IPS-15b (cell line): ENCODE data around the gene MYO5C.

Experiments used
- H3K27me3 ChIP-seq: one replicate; pipeline ENCODE4 v1.6.1; 2013; ENCODE audit warnings: low read length; ENCODE audit not compliant: control insufficient read depth, insufficient read depth
- H3K36me3 ChIP-seq: one replicate; pipeline ENCODE4 v1.6.1; 2013; ENCODE audit warnings: low read length; ENCODE audit not compliant: control insufficient read depth, insufficient read depth
- H3K4me1 ChIP-seq: one replicate; pipeline ENCODE4 v1.6.1; 2013; ENCODE audit warnings: mild to moderate bottlenecking, low read length; ENCODE audit not compliant: control insufficient read depth, insufficient read depth
- H3K4me3 ChIP-seq: one replicate; pipeline ENCODE4 v1.5.1; 2013; ENCODE audit warnings: low read depth, low read length
- H3K9ac ChIP-seq: one replicate; pipeline ENCODE4 v1.6.1; 2013; ENCODE audit warnings: low read depth, mild to moderate bottlenecking, low read length
- H3K9me3 ChIP-seq: one replicate; pipeline ENCODE4 v1.6.1; 2013; ENCODE audit warnings: mild to moderate bottlenecking, low read length; ENCODE audit not compliant: control insufficient read depth, insufficient read depth

The MYO5C gene

DNA sequence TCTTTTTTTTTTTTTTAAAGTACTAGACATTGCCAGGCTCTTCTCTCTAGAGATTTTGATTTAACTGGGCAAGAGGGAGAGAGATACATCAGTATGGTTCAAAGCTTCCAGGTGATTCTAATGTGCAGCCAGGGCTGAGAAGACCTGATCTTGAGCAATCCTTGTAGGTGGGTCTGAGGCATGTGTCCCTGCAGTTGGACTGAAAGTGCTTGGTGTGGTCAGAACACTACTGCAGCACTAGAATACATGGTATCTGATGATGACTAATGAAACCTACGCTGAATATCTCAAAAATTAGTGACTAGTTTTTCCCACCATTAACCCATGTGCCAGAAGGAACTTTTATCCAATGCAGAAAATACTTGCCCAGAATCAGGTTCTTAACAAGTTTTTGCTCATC lies 34.4 kb upstream of the MYO5C start:
- Histone ChIP-seq H3K27me3 (no peaks in the 10 kb centered on the region), H3K9ac (no peak overlapping the region), H3K9me3 (no peaks in the 10 kb centered on the region), H3K4me1 (no peaks in the 10 kb centered on the region), H3K4me3 (no peak overlapping the region), H3K36me3 (no peaks in the 10 kb centered on the region)

GRCh38 chr15:52329150-52329549 lies 33.5 kb upstream of the MYO5C start:
- H3K27me3 ChIP-seq, result no peaks in the 10 kb centered on the region
- H3K36me3 ChIP-seq, result no peaks in the 10 kb centered on the region
- H3K4me3 ChIP-seq, result no peak overlapping the region
- H3K4me1 ChIP-seq, result no peaks in the 10 kb centered on the region
- H3K9me3 ChIP-seq, result no peaks in the 10 kb centered on the region
- H3K9ac ChIP-seq, result no peak overlapping the region

- Histone ChIP-seq H3K4me1 (no peaks in the 10 kb centered on the region), H3K36me3 (no peaks in the 10 kb centered on the region), H3K9me3 (no peaks in the 10 kb centered on the region), H3K9ac (no peak overlapping the region), H3K27me3 (no peaks in the 10 kb centered on the region), H3K4me3 (no peak overlapping the region)
Observed at GRCh38 chr15:52328680-52329079, 33.1 kb upstream of the MYO5C start.

DNA sequence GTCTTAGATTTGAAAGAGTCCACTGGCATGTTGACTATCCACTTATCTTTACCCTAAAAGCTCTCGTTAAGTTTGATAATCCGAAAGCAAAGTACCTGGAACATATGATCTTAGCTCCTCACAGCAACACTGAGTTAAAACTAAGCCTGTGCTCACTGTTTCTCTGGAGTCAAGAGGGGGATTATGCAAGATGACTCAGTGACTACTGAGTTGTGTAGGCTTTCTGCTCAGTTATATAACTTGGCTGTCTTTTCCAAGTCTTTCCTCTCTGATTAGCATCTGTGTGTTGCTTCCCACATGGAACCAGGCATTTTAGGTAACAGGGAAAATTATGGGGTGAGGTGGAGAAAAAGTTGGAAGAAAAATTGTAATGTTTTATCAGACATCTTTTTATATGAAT lies 31.2 kb upstream of the MYO5C start:
- Histone ChIP-seq H3K4me1 (no peaks in the 10 kb centered on the region), H3K9me3 (no peaks in the 10 kb centered on the region), H3K9ac (no peak overlapping the region), H3K4me3 (no peak overlapping the region), H3K36me3 (no peaks in the 10 kb centered on the region), H3K27me3 (no peaks in the 10 kb centered on the region)

GRCh38 chr15:52324109-52324508 lies 28.5 kb upstream of the MYO5C start:
- Histone ChIP-seq H3K9ac (no peak overlapping the region), H3K4me1 (no peaks in the 10 kb centered on the region), H3K4me3 (no peak overlapping the region), H3K27me3 (no peaks in the 10 kb centered on the region), H3K36me3 (no peaks in the 10 kb centered on the region), H3K9me3 (no peaks in the 10 kb centered on the region)

DNA sequence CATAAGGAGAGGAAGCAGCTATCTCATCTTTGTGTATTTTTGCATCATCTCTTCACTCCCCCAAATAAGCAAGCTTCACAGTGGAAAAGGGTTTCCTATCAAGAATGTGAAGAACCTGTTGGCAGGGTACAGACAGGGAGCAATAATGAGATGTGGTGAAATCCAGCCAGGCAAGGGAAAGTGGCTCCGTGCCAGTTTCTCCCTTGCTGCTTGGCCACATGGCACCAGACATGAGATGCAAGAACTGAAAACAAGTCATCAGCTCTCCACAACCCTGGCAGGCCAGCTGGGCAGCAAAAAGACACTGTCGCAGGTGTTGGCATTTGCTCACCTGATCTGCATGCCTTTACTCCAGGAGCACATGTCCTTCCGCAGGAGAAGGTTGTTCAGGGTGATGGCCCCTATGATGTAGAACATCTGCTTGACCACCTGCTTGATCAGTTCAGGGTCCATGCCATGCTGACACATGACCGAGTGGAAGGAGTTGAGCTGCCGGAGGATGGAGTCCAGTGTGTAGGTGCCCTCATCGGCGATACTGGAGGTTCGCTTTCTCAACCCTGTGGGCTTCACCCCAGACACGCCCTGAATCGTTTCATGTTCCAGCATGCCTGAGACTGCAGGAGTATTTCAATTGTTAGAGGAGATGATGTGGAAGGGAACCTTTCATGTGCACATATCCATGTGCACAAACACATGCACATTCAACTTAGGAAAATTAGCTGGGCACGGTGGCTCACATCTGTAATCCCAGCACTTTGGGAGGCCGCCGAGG lies 23.3 kb upstream of the MYO5C start:
- Histone ChIP-seq H3K9ac (no peak overlapping the region), H3K9me3 (no peaks in the 10 kb centered on the region), H3K36me3 (no peaks in the 10 kb centered on the region), H3K4me1 (no peaks in the 10 kb centered on the region), H3K27me3 (no peaks in the 10 kb centered on the region), H3K4me3 (no peak overlapping the region)

- H3K9ac ChIP-seq, result no peak overlapping the region
- no peaks in the 10 kb centered on the region for H3K27me3 ChIP-seq
- no peaks in the 10 kb centered on the region for H3K9me3 ChIP-seq
- H3K4me1 ChIP-seq, result no peaks in the 10 kb centered on the region
- H3K4me3 ChIP-seq, result no peak overlapping the region
- H3K36me3 ChIP-seq, result no peaks in the 10 kb centered on the region
Observed at GRCh38 chr15:52317688-52318087, 22.1 kb upstream of the MYO5C start.

GRCh38 chr15:52317022-52317421 lies 21.4 kb upstream of the MYO5C start:
- Histone ChIP-seq H3K27me3 (no peaks in the 10 kb centered on the region), H3K4me3 (no peak overlapping the region), H3K9ac (no peak overlapping the region), H3K9me3 (no peaks in the 10 kb centered on the region), H3K4me1 (no peaks in the 10 kb centered on the region), H3K36me3 (no peaks in the 10 kb centered on the region)

DNA sequence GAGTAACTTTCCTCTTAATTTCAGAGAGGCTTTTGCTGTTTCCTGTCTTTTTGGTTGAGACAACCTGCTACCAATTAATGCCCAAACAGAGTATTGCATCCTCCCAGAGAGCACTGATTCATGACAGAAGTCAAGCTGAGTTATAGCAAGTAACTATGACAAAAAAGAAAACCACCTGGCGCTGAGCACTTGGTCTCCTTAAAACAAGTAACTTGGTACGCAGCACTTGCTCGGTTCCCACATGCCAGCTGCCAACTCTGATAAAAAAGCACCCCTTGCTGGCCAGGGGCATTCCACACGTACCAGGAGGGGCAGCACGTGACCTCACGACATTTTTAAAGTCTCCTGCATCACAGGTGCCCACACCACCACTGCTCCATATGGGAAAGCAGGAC lies 13.5 kb upstream of the MYO5C start:
- Histone ChIP-seq H3K4me1 (no peaks in the 10 kb centered on the region), H3K4me3 (no peak overlapping the region), H3K36me3 (no peaks in the 10 kb centered on the region), H3K9ac (no peak overlapping the region), H3K9me3 (no peaks in the 10 kb centered on the region), H3K27me3 (no peaks in the 10 kb centered on the region)

DNA sequence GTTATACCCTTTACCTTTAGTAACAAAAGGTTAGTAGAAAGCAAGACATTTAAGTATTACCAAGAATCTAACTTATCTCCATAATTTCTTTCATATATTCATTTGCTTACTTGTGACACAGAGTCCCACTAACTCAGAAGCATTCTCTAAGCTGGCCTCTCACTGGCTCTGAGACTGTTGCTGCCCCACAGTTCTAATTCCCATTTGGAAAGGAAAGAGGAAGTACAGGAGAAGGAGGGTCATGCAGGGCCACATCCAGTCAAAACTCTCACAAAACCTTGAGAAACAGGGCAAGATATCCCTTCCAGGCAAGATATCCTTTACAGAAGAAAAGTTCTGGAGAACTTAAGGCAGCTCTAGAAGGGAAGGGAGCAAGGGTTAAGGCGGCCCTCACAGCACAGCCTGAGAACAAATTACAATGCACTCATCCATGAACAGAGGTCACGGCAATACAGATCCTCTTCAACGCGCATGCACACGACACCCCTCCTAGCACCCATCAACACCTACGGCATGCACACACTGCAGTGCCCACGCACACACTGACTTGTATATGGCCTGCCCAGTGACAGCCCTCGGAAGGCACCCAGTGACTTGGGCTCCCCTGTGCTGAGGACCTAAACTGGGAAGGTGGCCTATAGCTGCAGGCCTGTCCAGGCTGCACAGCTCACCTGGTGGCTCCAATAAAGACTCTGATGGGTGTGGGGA lies 13.0 kb upstream of the MYO5C start:
- Histone ChIP-seq H3K4me3 (no peak overlapping the region), H3K9me3 (no peaks in the 10 kb centered on the region), H3K4me1 (no peaks in the 10 kb centered on the region), H3K27me3 (no peaks in the 10 kb centered on the region), H3K36me3 (no peaks in the 10 kb centered on the region), H3K9ac (no peak overlapping the region)

DNA sequence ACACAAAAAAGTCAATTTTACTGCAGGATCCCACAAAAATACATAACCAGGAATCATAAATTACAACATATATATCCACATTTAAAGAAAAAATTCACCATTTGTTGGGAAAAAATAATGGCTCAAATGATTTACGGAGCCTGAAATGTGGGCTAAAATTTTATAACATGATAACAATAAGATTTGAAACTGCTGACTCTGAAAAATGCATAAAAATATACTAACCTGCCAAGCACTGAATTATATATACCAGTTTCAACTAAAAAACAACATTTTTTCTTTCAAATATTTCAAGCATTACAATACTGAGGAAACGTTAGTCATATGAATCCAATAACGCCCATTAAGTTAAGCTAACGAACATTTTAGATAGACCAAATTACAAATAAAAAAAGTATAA lies 12.2 kb upstream of the MYO5C start:
- no peaks in the 10 kb centered on the region for H3K9me3 ChIP-seq
- no peak overlapping the region for H3K4me3 ChIP-seq
- no peaks in the 10 kb centered on the region for H3K36me3 ChIP-seq
- no peaks in the 10 kb centered on the region for H3K27me3 ChIP-seq
- H3K9ac ChIP-seq, result no peak overlapping the region
- H3K4me1 ChIP-seq, result peaks cover 7% of the 10 kb centered on the region

DNA sequence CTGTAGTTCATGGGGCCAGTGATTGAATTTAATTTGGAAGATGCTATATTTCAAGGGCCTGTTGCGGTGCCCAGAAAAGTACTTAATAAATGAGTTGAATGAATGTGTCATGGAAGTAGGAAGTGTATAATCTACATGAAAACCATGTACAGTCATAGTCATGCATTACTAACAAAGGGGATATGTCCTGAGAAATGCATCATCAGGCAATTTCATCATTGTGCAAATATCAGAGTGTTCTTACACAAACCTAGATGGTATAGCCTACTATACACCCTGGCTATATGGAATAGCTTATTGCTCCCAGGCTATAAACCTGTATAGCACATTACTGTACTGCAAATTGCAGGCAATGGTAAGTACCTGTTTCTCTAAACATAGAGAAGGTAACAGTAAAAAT lies 10.7 kb upstream of the MYO5C start:
- H3K4me3 ChIP-seq, result no peak overlapping the region
- H3K4me1 ChIP-seq, result peaks cover 8% of the 10 kb centered on the region
- H3K9ac ChIP-seq, result no peak overlapping the region
- H3K9me3 ChIP-seq, result no peaks in the 10 kb centered on the region
- no peaks in the 10 kb centered on the region for H3K27me3 ChIP-seq
- no peaks in the 10 kb centered on the region for H3K36me3 ChIP-seq
